ENCODE data around the gene MCOLN2. TPM values are rescaled to one million over a fixed set of nuclear protein-coding genes. Genes with fewer than 3 reads are reported as not detected.
"Not testable (repeated sequence)": the region's sequence is repeated elsewhere in the genome, so short reads cannot be mapped to it uniquely, and the experiment has no call there.

MCOLN2 gene
- total RNA-seq, 1 experiment from 2014 or later: 13.6 TPM

GRCh38 chr1:84941843-84942242 lies 55.1 kb downstream of the MCOLN2 start:
- DNase-seq (ENCODE audit: low read depth): no peak

GRCh38 chr1:84940481-84940880 lies 56.4 kb downstream of the MCOLN2 start:
- peak; percentile 79 for DNase-seq (ENCODE audit: low read depth)

- no peak for DNase-seq (ENCODE audit: low read depth)
Measured at GRCh38 chr1:84939761-84940160, 57.2 kb downstream of the MCOLN2 start.

GRCh38 chr1:84939151-84939550 lies 57.8 kb downstream of the MCOLN2 start:
- DNase-seq (ENCODE audit: low read depth): peak; percentile 40

GRCh38 chr1:84936116-84936810 lies 60.6 kb downstream of the MCOLN2 start:
- DNase-seq (ENCODE audit: low read depth): peak; percentile 76

GRCh38 chr1:84933011-84933611 lies 63.8 kb downstream of the MCOLN2 start:
- DNase-seq (ENCODE audit: low read depth): no peak

- DNase-seq (ENCODE audit: low read depth): no peak
Measured at GRCh38 chr1:84930831-84931230, 66.1 kb downstream of the MCOLN2 start.

- DNase-seq (ENCODE audit: low read depth): no peak
Measured at GRCh38 chr1:84930329-84930728, 66.6 kb downstream of the MCOLN2 start.

- DNase-seq (ENCODE audit: low read depth): no peak
Measured at GRCh38 chr1:84929581-84929980, 67.3 kb downstream of the MCOLN2 start.

GRCh38 chr1:84928979-84929378 lies 67.9 kb downstream of the MCOLN2 start:
- no peak for DNase-seq (ENCODE audit: low read depth)

- no peak for DNase-seq (ENCODE audit: low read depth)
Measured at GRCh38 chr1:84923317-84923716, 73.6 kb downstream of the MCOLN2 start.

- DNase-seq (ENCODE audit: low read depth): no peak
Measured at GRCh38 chr1:84920159-84920558, 76.8 kb downstream of the MCOLN2 start.

GRCh38 chr1:84919461-84919970 lies 77.4 kb downstream of the MCOLN2 start:
- no peak for DNase-seq (ENCODE audit: low read depth)

- DNase-seq (ENCODE audit: low read depth): no peak
Measured at GRCh38 chr1:84918726-84919336, 78.1 kb downstream of the MCOLN2 start.

- DNase-seq (ENCODE audit: low read depth): no peak
Measured at GRCh38 chr1:84916897-84917296, 80.0 kb downstream of the MCOLN2 start.

GRCh38 chr1:84913555-84913892 lies 83.4 kb downstream of the MCOLN2 start:
- DNase-seq (ENCODE audit: low read depth): peak; percentile 38

- DNase-seq (ENCODE audit: low read depth): no peak
Measured at GRCh38 chr1:84912726-84913554, 84.0 kb downstream of the MCOLN2 start.

GRCh38 chr1:84908746-84909464 lies 88.0 kb downstream of the MCOLN2 start:
- not testable (repeated sequence) for DNase-seq (ENCODE audit: low read depth)

GRCh38 chr1:84907095-84907827 lies 89.7 kb downstream of the MCOLN2 start:
- peak; percentile 79 for DNase-seq (ENCODE audit: low read depth)

GRCh38 chr1:84902727-84903126 lies 94.2 kb downstream of the MCOLN2 start:
- DNase-seq (ENCODE audit: low read depth): not testable (repeated sequence)

GRCh38 chr1:84899969-84900368 lies 96.9 kb downstream of the MCOLN2 start:
- DNase-seq (ENCODE audit: low read depth): no peak

All from Daoy (cell line).